HEK293 (cell line): ENCODE data around the gene TMEM179.

ENCODE experiments used
- CTCF ChIP-seq: fragments of 450-650 bp; formaldehyde crosslinking; IDR thresholded peaks from 2 replicates; pipeline ENCODE4 v1.5.1; 2016; ENCODE audit warnings: missing biosample characterization, missing genetic modification characterization
- ZNF223 ChIP-seq: fragments of 450-650 bp; formaldehyde crosslinking; IDR thresholded peaks from 2 replicates; pipeline ENCODE4 v1.5.1; 2016; ENCODE audit warnings: missing biosample characterization, missing genetic modification characterization

DNA sequence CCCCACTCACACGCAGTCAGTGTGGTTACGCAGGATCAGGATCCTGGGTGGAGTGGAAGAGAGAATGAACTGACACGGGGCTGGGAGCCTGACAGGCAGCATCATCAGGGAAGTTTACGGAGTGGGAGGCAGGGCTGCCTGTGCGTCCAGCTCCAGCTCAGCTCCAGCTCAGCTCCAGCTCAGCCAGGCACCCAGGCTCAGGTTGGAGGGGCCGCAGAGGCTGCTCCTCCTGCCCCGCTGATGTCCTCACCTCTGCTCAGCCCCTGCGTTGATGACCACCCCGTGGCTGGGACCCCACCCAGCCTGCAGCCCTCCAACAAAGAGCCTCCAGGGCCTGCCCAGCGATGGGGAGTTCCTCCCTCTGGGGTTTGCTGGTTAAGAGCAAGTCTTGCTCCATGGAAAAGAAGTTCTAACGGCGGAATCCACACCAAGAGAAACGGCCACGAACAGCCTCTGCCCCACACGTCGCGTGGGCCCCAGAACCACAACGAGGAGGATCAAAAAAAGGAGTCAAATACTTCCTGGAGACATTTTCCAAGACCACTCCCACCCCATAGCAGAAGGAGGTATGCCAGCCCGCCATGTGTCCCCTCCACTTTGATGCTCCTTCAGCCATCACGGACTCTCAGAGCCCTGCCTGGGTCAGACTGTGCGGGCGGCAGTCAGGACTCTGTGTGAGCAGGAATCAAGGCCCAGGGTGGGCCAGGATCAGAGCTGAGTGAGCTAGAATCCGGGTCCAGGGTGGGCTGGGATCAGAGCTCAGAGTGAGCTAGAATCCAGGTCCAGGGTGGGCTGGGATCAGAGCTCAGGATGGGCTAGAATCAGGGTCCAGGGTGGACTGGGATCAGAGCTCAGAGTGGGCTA, 42.7 kb downstream of the TMEM179 start:
- TF ChIP-seq CTCF (no peak), ZNF223 (tag by site-specific recombination) (no peak)
